CD4-positive, alpha-beta memory T cell (primary cell): ENCODE measurements around the gene R3HDM4. TPM values are rescaled to one million over a fixed set of nuclear protein-coding genes. Genes with fewer than 3 reads are reported as not detected.

Source experiments
- CTCF ChIA-PET: fragments of 350-600 bp; sonication (Branson Sonifier 250); formaldehyde crosslinking; loops from one replicate; lab custom pipeline; 2021; ENCODE audit warnings: inconsistent platforms; ENCODE audit not compliant: partially characterized antibody; lab: Charles Lee
- POLR2A ChIA-PET: fragments of 350-600 bp; sonication (Branson Sonifier 250); formaldehyde crosslinking; loops from one replicate; lab custom pipeline; 2021; ENCODE audit not compliant: partially characterized antibody; lab: Charles Lee
- DNase-seq, 5 donors: peaks; one replicate each; pipeline versions ENCODE4 v3.0.0 to v3.0.0-alpha.2; 2020 to 2022; ENCODE audit warnings: mixed read lengths in 1 of 5
- H3K27ac ChIP-seq: one replicate; pipeline ENCODE4 v1.7.0; 2013; ENCODE audit warnings: low read depth, low read length
- H3K27me3 ChIP-seq: 2 replicates; pipeline ENCODE4 v1.7.0; 2013; ENCODE audit warnings: mild to moderate bottlenecking, low read length, moderate library complexity; ENCODE audit not compliant: insufficient read depth
- H3K36me3 ChIP-seq: 2 replicates; pipeline ENCODE4 v1.7.0; 2013; ENCODE audit warnings: mild to moderate bottlenecking, low read length, moderate library complexity; ENCODE audit not compliant: insufficient read depth
- H3K4me1 ChIP-seq: 2 replicates; pipeline ENCODE4 v1.7.0; 2013; ENCODE audit warnings: mild to moderate bottlenecking, low read length, moderate library complexity; ENCODE audit not compliant: insufficient read depth
- H3K4me3 ChIP-seq, 2 donors: one replicate each; pipeline ENCODE4 v1.7.0; 2013; ENCODE audit warnings: low read length in 2 of 2, mild to moderate bottlenecking in 1 of 2
- H3K9me3 ChIP-seq, 2 donors: one replicate each; pipeline ENCODE4 v1.7.0; 2013; ENCODE audit warnings: low read length in 2 of 2, control low read depth in 1 of 2; ENCODE audit not compliant: control insufficient read depth in 1 of 2
- H3K27ac Mint-ChIP-seq, 7 donors: one replicate each; pipeline ENCODE4 v1.8.0; 2020 to 2021; ENCODE audit warnings: mixed read lengths in 7 of 7, mild to moderate bottlenecking in 6 of 7, inconsistent platforms in 3 of 7, moderate library complexity in 3 of 7
- H3K27me3 Mint-ChIP-seq, 2 donors: one replicate each; pipeline ENCODE4 v1.8.0; 2020 to 2021; ENCODE audit warnings: mixed read lengths in 2 of 2
- H3K36me3 Mint-ChIP-seq, 2 donors: one replicate each; pipeline ENCODE4 v1.8.0; 2020 to 2021; ENCODE audit warnings: mixed read lengths in 2 of 2, inconsistent platforms in 1 of 2, mild to moderate bottlenecking in 1 of 2
- H3K4me1 Mint-ChIP-seq, 4 donors: one replicate each; pipeline ENCODE4 v1.8.0; 2020 to 2021; ENCODE audit warnings: mixed read lengths in 4 of 4, mild to moderate bottlenecking in 1 of 4
- H3K4me3 Mint-ChIP-seq, 8 donors: one replicate each; pipeline ENCODE4 v1.8.0; 2020 to 2021; ENCODE audit warnings: mixed read lengths in 8 of 8, mild to moderate bottlenecking in 7 of 8, moderate library complexity in 6 of 8, inconsistent platforms in 3 of 8
- H3K9me3 Mint-ChIP-seq, 8 donors: one replicate each; pipeline ENCODE4 v1.8.0; 2020 to 2021; ENCODE audit warnings: mixed read lengths in 8 of 8, mild to moderate bottlenecking in 5 of 8, inconsistent platforms in 3 of 8, moderate library complexity in 1 of 8
- intact Hi-C: fragments of 100-400 bp; cut with micrococcal nuclease; formaldehyde crosslinking; loops from one replicate; pipeline ENCODE4 v1.15.1; 2023
- polyA plus RNA-seq, 2 donors: library from polyadenylated mRNA; unstranded; fragments of 300-500 nt; fragmentation: Illumina TruSeq; gene quantifications; one replicate each; pipeline ENCODE4 v1.2.3, GENCODE V29; 2021
- total RNA-seq, 2 experiments: library from RNA; stranded (reverse); gene quantifications; one replicate each; pipeline ENCODE4 v1.2.3, GENCODE V29; 2021

The R3HDM4 gene
- total and polyA plus RNA-seq, 4 experiments from 2014 or later: 153 to 230 (median 181) TPM

GRCh38 chr19:934197-934840 is 21.3 kb upstream of the R3HDM4 start:
- CTCF ChIA-PET: interaction anchor here (2.9 kb wide), 1 partner anchor 12 kb away, joined by 8 read pairs; no protein-coding TSS in a partner anchor

GRCh38 chr19:933553-933882 is 20.5 kb upstream of the R3HDM4 start:
- ChIA-PET CTCF (interaction anchor here (1.3 to 2.9 kb wide), 2 partner anchors 11 to 180 kb away, joined by 3 to 8 read pairs; no protein-coding TSS in a partner anchor), POLR2A (interaction anchor here (1.5 to 1.7 kb wide), 2 partner anchors 10 to 19 kb away, joined by 3 to 7 read pairs; no protein-coding TSS in a partner anchor)
- no peaks in the 10 kb centered on the region for H3K27me3 Mint-ChIP-seq
- H3K4me3 ChIP-seq: no peak overlapping the region
- H3K27me3 ChIP-seq: no peaks in the 10 kb centered on the region
- H3K27ac Mint-ChIP-seq: no peak overlapping the region
- H3K27ac ChIP-seq: no peak overlapping the region
- H3K9me3 ChIP-seq: no peaks in the 10 kb centered on the region
- peaks cover 27% of the 10 kb centered on the region for H3K4me1 ChIP-seq
- peak overlapping the region in 2 of 8 donors; percentile 20 to 52 for H3K4me3 Mint-ChIP-seq
- no peaks in the 10 kb centered on the region for H3K36me3 ChIP-seq
- DNase-seq: no peak
- peaks cover 0 to 2% (median 0%) of the 10 kb centered on the region in 8 donors for H3K9me3 Mint-ChIP-seq
- intact Hi-C loops: no loop called here
- peaks cover 6 to 29% (median 16%) of the 10 kb centered on the region in 4 donors for H3K4me1 Mint-ChIP-seq
- peaks cover 0 to 1% of the 10 kb centered on the region in 2 donors for H3K36me3 Mint-ChIP-seq

More at GRCh38 chr19:934197-934840, 21.3 kb upstream of the R3HDM4 start:
- no peak for DNase-seq
- Mint-ChIP-seq H3K4me1 (peaks cover 6 to 29% (median 17%) of the 10 kb centered on the region in 4 donors), H3K9me3 (peaks cover 0 to 2% (median 0%) of the 10 kb centered on the region in 8 donors), H3K36me3 (peaks cover 0 to 1% of the 10 kb centered on the region in 2 donors), H3K4me3 (no peak overlapping the region), H3K27ac (no peak overlapping the region), H3K27me3 (no peaks in the 10 kb centered on the region)
- no peaks in the 10 kb centered on the region for H3K27me3 ChIP-seq
- no peak overlapping the region for H3K4me3 ChIP-seq
- H3K27ac ChIP-seq: no peak overlapping the region
- H3K9me3 ChIP-seq: no peaks in the 10 kb centered on the region
- H3K4me1 ChIP-seq: peaks cover 27% of the 10 kb centered on the region
- no peaks in the 10 kb centered on the region for H3K36me3 ChIP-seq
- POLR2A ChIA-PET: no interaction called here
- intact Hi-C loops: no loop called here

- intact Hi-C loops: no loop called here
- H3K4me3 Mint-ChIP-seq: peak overlapping the region in 7 of 8 donors; percentile 57 to 92 (median 82)
- Histone ChIP-seq H3K36me3 (no peaks in the 10 kb centered on the region), H3K27me3 (no peaks in the 10 kb centered on the region), H3K9me3 (no peaks in the 10 kb centered on the region), H3K27ac (no peak overlapping the region), H3K4me3 (no peak overlapping the region), H3K4me1 (peaks cover 27% of the 10 kb centered on the region)
- ChIA-PET CTCF (interaction anchor here (1.3 kb wide), 1 partner anchor 181 kb away, joined by 3 read pairs; no protein-coding TSS in a partner anchor), POLR2A (interaction anchor here (0.6 to 1.7 kb wide), 4 partner anchors 9 to 49 kb away, joined by 3 to 7 read pairs (median 4); no protein-coding TSS in a partner anchor)
- no peaks in the 10 kb centered on the region for H3K27me3 Mint-ChIP-seq
- peaks cover 4 to 25% (median 13%) of the 10 kb centered on the region in 4 donors for H3K4me1 Mint-ChIP-seq
- H3K36me3 Mint-ChIP-seq: peaks cover 0 to 1% of the 10 kb centered on the region in 2 donors
- peaks cover 0 to 2% (median 0%) of the 10 kb centered on the region in 8 donors for H3K9me3 Mint-ChIP-seq
- H3K27ac Mint-ChIP-seq: peak overlapping the region in 5 of 7 donors; percentile 19 to 89 (median 72)
- peak in 4 of 5 donors; percentile 44 to 57 (median 52) for DNase-seq
Observed at GRCh38 chr19:932648-933552, 19.9 kb upstream of the R3HDM4 start.

- Mint-ChIP-seq H3K27ac (no peak overlapping the region), H3K27me3 (no peaks in the 10 kb centered on the region), H3K4me1 (peaks cover under 1 to 19% (median 9%) of the 10 kb centered on the region in 4 donors), H3K4me3 (peak overlapping the region in 6 of 8 donors; percentile 22 to 70 (median 50)), H3K36me3 (peaks cover 0 to 1% of the 10 kb centered on the region in 2 donors), H3K9me3 (no peaks in the 10 kb centered on the region)
- H3K27ac ChIP-seq: no peak overlapping the region
- intact Hi-C loops: no loop called here
- DNase-seq: no peak
- H3K36me3 ChIP-seq: no peaks in the 10 kb centered on the region
- CTCF ChIA-PET: interaction anchor here (1.3 kb wide), 1 partner anchor 182 kb away, joined by 3 read pairs; no protein-coding TSS in a partner anchor
- peaks cover 25% of the 10 kb centered on the region for H3K4me1 ChIP-seq
- H3K27me3 ChIP-seq: no peaks in the 10 kb centered on the region
- no peaks in the 10 kb centered on the region for H3K9me3 ChIP-seq
- POLR2A ChIA-PET: interaction anchor here (0.6 to 1.7 kb wide), 5 partner anchors 9 to 253 kb away, joined by 3 to 7 read pairs (median 3); no protein-coding TSS in a partner anchor
- H3K4me3 ChIP-seq: no peak overlapping the region
Observed at GRCh38 chr19:931860-932647, 19.0 kb upstream of the R3HDM4 start.

GRCh38 chr19:929891-930258 is 16.9 kb upstream of the R3HDM4 start:
- Mint-ChIP-seq H3K9me3 (no peaks in the 10 kb centered on the region), H3K27ac (peak overlapping the region in 2 of 7 donors; percentile 47 to 52), H3K27me3 (no peaks in the 10 kb centered on the region), H3K36me3 (peaks cover 0 to 1% of the 10 kb centered on the region in 2 donors), H3K4me3 (peak overlapping the region in 4 of 8 donors; percentile 22 to 57 (median 30)), H3K4me1 (peaks cover 0 to 11% (median 7%) of the 10 kb centered on the region in 4 donors)
- no peak for DNase-seq
- Histone ChIP-seq H3K36me3 (no peaks in the 10 kb centered on the region), H3K27me3 (no peaks in the 10 kb centered on the region), H3K27ac (no peak overlapping the region), H3K9me3 (no peaks in the 10 kb centered on the region), H3K4me1 (peaks cover 29% of the 10 kb centered on the region), H3K4me3 (no peak overlapping the region)
- CTCF ChIA-PET: interaction anchor here (0.7 kb wide), 1 partner anchor 66 kb away, joined by 3 read pairs; no protein-coding TSS in a partner anchor
- intact Hi-C loops: loop anchor here (10.0 kb wide), 1 partner anchor 165 kb away; the partner anchor contains the start of gene POLR2E
- POLR2A ChIA-PET: no interaction called here

- peak overlapping the region in 1 of 7 donors; percentile 52 for H3K27ac Mint-ChIP-seq
- CTCF ChIA-PET: interaction anchor here (0.6 kb wide), 1 partner anchor 73 kb away, joined by 3 read pairs; no protein-coding TSS in a partner anchor
- H3K36me3 Mint-ChIP-seq: peaks cover 0 to 1% of the 10 kb centered on the region in 2 donors
Observed at GRCh38 chr19:929203-929890, 16.3 kb upstream of the R3HDM4 start.

More at GRCh38 chr19:929203-929890, 16.3 kb upstream of the R3HDM4 start:
- H3K27me3 Mint-ChIP-seq: no peaks in the 10 kb centered on the region
- Histone ChIP-seq H3K27ac (no peak overlapping the region), H3K4me3 (no peak overlapping the region), H3K27me3 (no peaks in the 10 kb centered on the region), H3K36me3 (no peaks in the 10 kb centered on the region), H3K4me1 (peaks cover 31% of the 10 kb centered on the region), H3K9me3 (no peaks in the 10 kb centered on the region)
- DNase-seq: no peak
- peaks cover 0 to 13% (median 7%) of the 10 kb centered on the region in 4 donors for H3K4me1 Mint-ChIP-seq
- no peaks in the 10 kb centered on the region for H3K9me3 Mint-ChIP-seq
- intact Hi-C loops: loop anchor here (10.0 kb wide), 1 partner anchor 165 kb away; the partner anchor contains the start of gene POLR2E
- POLR2A ChIA-PET: no interaction called here
- no peak overlapping the region for H3K4me3 Mint-ChIP-seq
